Measurements from ENCODE around the gene TREML1.
A peak's percentile ranks its signal among the peaks of the same experiment; 100 is the strongest.

DNA sequence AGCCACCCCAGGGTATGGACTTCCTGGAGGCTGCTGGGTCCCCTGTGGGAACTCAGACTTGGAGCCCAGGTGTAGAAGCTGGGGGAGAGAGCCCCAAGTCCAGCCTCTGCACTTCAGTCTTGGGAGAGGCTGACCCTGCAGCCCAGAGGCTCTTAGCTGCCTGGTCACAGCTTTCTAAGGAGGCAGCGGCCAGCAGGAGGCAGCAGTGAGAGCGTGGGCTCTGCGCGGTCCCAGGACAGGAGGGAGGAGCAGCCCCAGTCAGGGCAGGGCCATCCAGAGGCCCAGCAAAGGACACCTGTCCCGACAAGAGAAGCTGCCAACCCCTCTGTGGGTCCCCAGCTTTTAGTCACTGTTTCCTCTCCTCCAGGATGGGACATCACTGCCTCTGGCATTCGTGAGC lies 37.4 kb upstream of the TREML1 start:
- TF ChIP-seq, protein P1, sequence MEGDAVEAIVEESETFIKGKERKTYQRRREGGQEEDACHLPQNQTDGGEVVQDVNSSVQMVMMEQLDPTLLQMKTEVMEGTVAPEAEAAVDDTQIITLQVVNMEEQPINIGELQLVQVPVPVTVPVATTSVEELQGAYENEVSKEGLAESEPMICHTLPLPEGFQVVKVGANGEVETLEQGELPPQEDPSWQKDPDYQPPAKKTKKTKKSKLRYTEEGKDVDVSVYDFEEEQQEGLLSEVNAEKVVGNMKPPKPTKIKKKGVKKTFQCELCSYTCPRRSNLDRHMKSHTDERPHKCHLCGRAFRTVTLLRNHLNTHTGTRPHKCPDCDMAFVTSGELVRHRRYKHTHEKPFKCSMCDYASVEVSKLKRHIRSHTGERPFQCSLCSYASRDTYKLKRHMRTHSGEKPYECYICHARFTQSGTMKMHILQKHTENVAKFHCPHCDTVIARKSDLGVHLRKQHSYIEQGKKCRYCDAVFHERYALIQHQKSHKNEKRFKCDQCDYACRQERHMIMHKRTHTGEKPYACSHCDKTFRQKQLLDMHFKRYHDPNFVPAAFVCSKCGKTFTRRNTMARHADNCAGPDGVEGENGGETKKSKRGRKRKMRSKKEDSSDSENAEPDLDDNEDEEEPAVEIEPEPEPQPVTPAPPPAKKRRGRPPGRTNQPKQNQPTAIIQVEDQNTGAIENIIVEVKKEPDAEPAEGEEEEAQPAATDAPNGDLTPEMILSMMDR (IDR thresholded peaks at IDR 0.05 in 2 of 3, conservative IDR thresholded peaks at IDR 0.05 in 1 of 3; ENCODE audit: insufficient read depth in 2 of 3, low read depth in 1 of 3, low read length in 3 of 3): peak; percentile 65 to 83 (median 74)
- TF ChIP-seq EP300 (IDR thresholded peaks at IDR 0.05; ENCODE audit: low read length) (no peak), JUN (IDR thresholded peaks at IDR 0.05; ENCODE audit: borderline replicate concordance, low read depth, low read length) (no peak), JUN (CRISPR knock-in tag; IDR thresholded peaks at IDR 0.05; ENCODE audit: borderline replicate concordance) (no peak), MTA2 (IDR thresholded peaks at IDR 0.05; ENCODE audit: low read depth) (no peak), ZC3H4 (CRISPR knock-in tag; IDR thresholded peaks at IDR 0.05; ENCODE audit: borderline replicate concordance) (no peak)

All from K562 (cell line).